GM19043 (cell line): Measurements from ENCODE around the gene EPN2.

Experiments used
- ATAC-seq: cut with Tn5 transposase; IDR thresholded peaks from one replicate; pipeline ENCODE4 v1.9.1; 2021; ENCODE audit warnings: low read depth; ENCODE audit not compliant: unreplicated experiment

EPN2 gene

GRCh38 chr17:19376811-19377210, 139.6 kb downstream of the EPN2 start:
- ATAC-seq, result no peak

GRCh38 chr17:19377602-19378415, 140.6 kb downstream of the EPN2 start:
- peak; percentile 94 for ATAC-seq

- peak; percentile 8 for ATAC-seq
These were observed 141.5 kb downstream of the EPN2 start, which contains the start of gene MAPK7 for GRCh38 chr17:19378416-19379360. MAPK7 (plus strand) TSS chr17:19378498; CDS start chr17:19378901, 403 bp downstream.

- ATAC-seq, result no peak
These were observed 142.3 kb downstream of the EPN2 start for GRCh38 chr17:19379361-19380065.

- no peak for ATAC-seq
These were observed 143.5 kb downstream of the EPN2 start for GRCh38 chr17:19380481-19381301.

- ATAC-seq, result no peak
These were observed 144.2 kb downstream of the EPN2 start for GRCh38 chr17:19381361-19381740.

GRCh38 chr17:19381741-19382444, 144.7 kb downstream of the EPN2 start:
- no peak for ATAC-seq

- no peak for ATAC-seq
These were observed 145.6 kb downstream of the EPN2 start for GRCh38 chr17:19382531-19383444.

GRCh38 chr17:19383681-19384470, 146.7 kb downstream of the EPN2 start:
- ATAC-seq, result no peak

- no peak for ATAC-seq
These were observed 147.7 kb downstream of the EPN2 start for GRCh38 chr17:19384723-19385391.

GRCh38 chr17:19385521-19385983, 148.4 kb downstream of the EPN2 start:
- no peak for ATAC-seq
